ENCODE data around the gene CERS2.

CERS2 gene

GRCh38 chr1:151002611-151003010, 28.0 kb upstream of the CERS2 start:
- no peak overlapping the region for H3K4me3 ChIP-seq (ENCODE audit: low read depth, low read length)
- TF ChIP-seq, protein P1, sequence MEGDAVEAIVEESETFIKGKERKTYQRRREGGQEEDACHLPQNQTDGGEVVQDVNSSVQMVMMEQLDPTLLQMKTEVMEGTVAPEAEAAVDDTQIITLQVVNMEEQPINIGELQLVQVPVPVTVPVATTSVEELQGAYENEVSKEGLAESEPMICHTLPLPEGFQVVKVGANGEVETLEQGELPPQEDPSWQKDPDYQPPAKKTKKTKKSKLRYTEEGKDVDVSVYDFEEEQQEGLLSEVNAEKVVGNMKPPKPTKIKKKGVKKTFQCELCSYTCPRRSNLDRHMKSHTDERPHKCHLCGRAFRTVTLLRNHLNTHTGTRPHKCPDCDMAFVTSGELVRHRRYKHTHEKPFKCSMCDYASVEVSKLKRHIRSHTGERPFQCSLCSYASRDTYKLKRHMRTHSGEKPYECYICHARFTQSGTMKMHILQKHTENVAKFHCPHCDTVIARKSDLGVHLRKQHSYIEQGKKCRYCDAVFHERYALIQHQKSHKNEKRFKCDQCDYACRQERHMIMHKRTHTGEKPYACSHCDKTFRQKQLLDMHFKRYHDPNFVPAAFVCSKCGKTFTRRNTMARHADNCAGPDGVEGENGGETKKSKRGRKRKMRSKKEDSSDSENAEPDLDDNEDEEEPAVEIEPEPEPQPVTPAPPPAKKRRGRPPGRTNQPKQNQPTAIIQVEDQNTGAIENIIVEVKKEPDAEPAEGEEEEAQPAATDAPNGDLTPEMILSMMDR (IDR thresholded peaks at IDR 0.05; ENCODE audit: low read depth, low read length, missing control alignments): no peak
- no peak for DNase-seq (ENCODE audit: low read depth)
- in situ Hi-C loops (cut with HindIII; ENCODE audit: low sequenced_read_pairs): no loop called here

- DNase-seq (ENCODE audit: low read depth): no peak
- in situ Hi-C loops (cut with HindIII; ENCODE audit: low sequenced_read_pairs): no loop called here
- TF ChIP-seq, protein P1 (IDR thresholded peaks at IDR 0.05; ENCODE audit: low read depth, low read length, missing control alignments): no peak
- H3K4me3 ChIP-seq (ENCODE audit: low read depth, low read length): no peak overlapping the region
Observed at GRCh38 chr1:151002051-151002450, 27.4 kb upstream of the CERS2 start.

GRCh38 chr1:151001602-151002001, 27.0 kb upstream of the CERS2 start:
- TF ChIP-seq, protein P1 (IDR thresholded peaks at IDR 0.05; ENCODE audit: low read depth, low read length, missing control alignments): no peak
- in situ Hi-C loops (cut with HindIII; ENCODE audit: low sequenced_read_pairs): no loop called here

GRCh38 chr1:151000408-151000807, 25.8 kb upstream of the CERS2 start:
- TF ChIP-seq, protein P1 (IDR thresholded peaks at IDR 0.05; ENCODE audit: low read depth, low read length, missing control alignments): no peak
- no peak for DNase-seq (ENCODE audit: low read depth)
- no peak overlapping the region for H3K4me3 ChIP-seq (ENCODE audit: low read depth, low read length)
- in situ Hi-C loops (cut with HindIII; ENCODE audit: low sequenced_read_pairs): no loop called here

More at GRCh38 chr1:151001602-151002001, 27.0 kb upstream of the CERS2 start:
- no peak overlapping the region for H3K4me3 ChIP-seq (ENCODE audit: low read depth, low read length)
- no peak for DNase-seq (ENCODE audit: low read depth)

DNA sequence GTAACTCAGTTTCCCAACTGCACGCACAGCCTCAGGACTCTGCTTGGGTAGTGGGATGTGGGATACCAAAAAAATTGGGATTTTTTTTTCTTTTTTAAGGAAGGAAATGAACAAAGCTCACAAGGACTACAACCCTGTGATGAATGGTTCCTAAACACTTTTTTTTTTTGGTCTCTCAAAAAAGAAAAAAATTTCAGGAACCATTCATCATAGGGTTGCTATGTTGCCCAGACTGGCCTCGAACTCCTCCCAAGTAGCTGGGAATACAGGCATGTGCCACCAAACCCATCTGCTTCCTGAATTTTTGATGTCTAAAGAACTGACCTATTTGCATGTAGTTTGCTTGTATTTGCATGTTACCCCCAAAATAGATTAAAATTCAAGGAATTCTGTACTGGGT, 25.3 kb upstream of the CERS2 start:
- in situ Hi-C loops (cut with HindIII; ENCODE audit: low sequenced_read_pairs): no loop called here
- no peak overlapping the region for H3K4me3 ChIP-seq (ENCODE audit: low read depth, low read length)
- no peak for DNase-seq (ENCODE audit: low read depth)
- TF ChIP-seq, protein P1 (IDR thresholded peaks at IDR 0.05; ENCODE audit: low read depth, low read length, missing control alignments): no peak

DNA sequence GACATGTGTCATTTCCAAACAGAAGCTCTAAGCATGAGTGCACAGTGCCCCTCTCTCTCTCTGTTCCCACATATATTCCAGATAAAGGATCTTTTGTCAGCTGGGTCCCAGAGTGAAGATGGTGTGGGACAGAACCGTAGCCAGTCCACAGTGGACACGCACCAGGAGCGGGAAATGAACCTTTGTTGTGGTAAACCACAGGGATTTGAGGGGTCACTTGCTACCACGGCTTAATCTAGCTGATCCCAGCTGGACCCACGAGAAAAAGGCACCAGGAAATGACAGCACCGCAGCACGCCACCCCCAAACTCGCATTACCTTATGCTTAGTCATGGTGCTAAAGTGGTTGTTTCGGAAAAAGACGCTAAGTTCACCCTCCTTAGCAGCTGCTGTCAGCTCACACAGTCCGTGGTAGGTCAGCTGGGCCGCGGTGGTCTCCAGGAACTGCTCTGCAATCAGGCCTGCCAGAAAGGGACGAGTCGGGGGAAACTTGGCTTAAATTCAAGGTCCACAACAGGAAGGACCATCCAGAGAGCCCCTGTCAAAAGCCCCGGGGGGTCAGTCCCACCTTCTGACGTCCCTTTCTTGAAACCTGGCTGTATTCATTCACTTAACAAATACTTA, 24.5 kb upstream of the CERS2 start:
- in situ Hi-C loops (cut with HindIII; ENCODE audit: low sequenced_read_pairs): no loop called here
- TF ChIP-seq, protein P1 (IDR thresholded peaks at IDR 0.05; ENCODE audit: low read depth, low read length, missing control alignments): no peak
- no peak overlapping the region for H3K4me3 ChIP-seq (ENCODE audit: low read depth, low read length)
- no peak for DNase-seq (ENCODE audit: low read depth)
